Ovary (tissue), 9 donors: ENCODE data around the gene RGS16. TPM values are rescaled to one million over a fixed set of nuclear protein-coding genes. Genes with fewer than 3 reads are reported as not detected.

Experiments used
- DNase-seq, 5 donors: peaks; one replicate each; pipeline ENCODE4 v3.0.0-alpha.2; 2019 to 2020
- H3K27ac ChIP-seq, 2 donors: fragments of 200-600 bp; one replicate each; pipeline versions ENCODE4 v1.5.1 to v1.8.0; 2019 to 2022
- H3K27me3 ChIP-seq: fragments of 200-600 bp; one replicate; pipeline ENCODE4 v1.8.0; 2022
- H3K36me3 ChIP-seq: fragments of 200-600 bp; sonication (generic); one replicate; pipeline ENCODE4 v1.5.1; 2019
- H3K4me1 ChIP-seq: one replicate; pipeline ENCODE4 v1.8.1; 2013; ENCODE audit warnings: mild to moderate bottlenecking, moderate library complexity; ENCODE audit not compliant: insufficient read depth
- H3K4me3 ChIP-seq: fragments of 200-600 bp; sonication (generic); one replicate; pipeline ENCODE4 v1.5.1; 2017
- H3K9me3 ChIP-seq, 2 donors: fragments of 200-600 bp in 1 of 2; sonication (generic) in 1 of 2; one replicate each; pipeline versions ENCODE4 v1.5.1 to v1.8.1; 2013 to 2019; ENCODE audit warnings: mild to moderate bottlenecking in 1 of 2, moderate library complexity in 1 of 2
- CTCF ChIP-seq, 3 donors: fragments of 450-650 bp in 2 of 3; fragments of 200-600 bp in 1 of 3; IDR thresholded peaks; one replicate each; pipeline versions ENCODE4 v1.5.1 to v1.8.0; 2016 to 2022; ENCODE audit warnings: antibody characterized with exemption in 3 of 3, mild to moderate bottlenecking in 1 of 3
- EP300 ChIP-seq: sonication (generic); formaldehyde crosslinking; IDR thresholded peaks from one replicate; pipeline ENCODE4 v1.6.1; 2017; ENCODE audit warnings: antibody characterized with exemption
- POLR2A ChIP-seq: fragments of 450-650 bp; IDR thresholded peaks from one replicate; pipeline ENCODE4 v1.6.1; 2017; ENCODE audit warnings: antibody characterized with exemption, mild to moderate bottlenecking, moderate library complexity
- WGBS, 3 donors: extraction: QIAGEN DNeasy Blood & Tissue Kit in 1 of 3; methylation state at CpG; one replicate each; pipeline versions ENCODE4 v1.1.5 to v1.1.7; 2013 to 2017; 5-methylcytosine and 5-hydroxymethylcytosine counted together
- intact Hi-C, 4 donors: fragments of 100-400 bp; cut with DNase I; formaldehyde crosslinking; loops; one replicate each; pipeline versions ENCODE4 v1.11.0 to v1.15.1; 2022 to 2023
- polyA plus RNA-seq, 2 donors: library from polyadenylated mRNA; stranded (reverse); fragments of 200-250 nt in 1 of 2; fragments of 350-450 nt in 1 of 2; fragmentation: Illumina TruSeq in 1 of 2; extraction: RNeasy Lipid Tissue Mini Kit (QIAGEN cat#74804) in 1 of 2; gene quantifications; one replicate each; pipeline ENCODE4 v1.2.3, GENCODE V29; 2013 to 2014
- total RNA-seq, 7 donors: library from RNA; depleted of rRNA in 2 of 7; stranded (reverse); fragments of >200 nt in 2 of 7; fragmentation: NEBNext Ultra II Directional in 3 of 7; extraction: Animal tissue kit (Norgen Biotek cat#: 25700) in 3 of 7; gene quantifications; one replicate each; pipeline versions ENCODE4 v1.1.0 to v1.2.4, GENCODE V29; 2016 to 2023
- donor health status: DM: no; HTN: no; CAD: no; lungs with moderate emphysema.
- donor health status: DM: no; HTN: no; CAD: no.
- donor health status: Bipolar disorder and iron deficiency.
- donor health status: DM: yes; HTN: yes; CAD: no.
- donor health status: DM: no; HTN: no; CAD: no.
- donor health status: DM: yes; HTN: yes; CAD: no.

RGS16 gene
- total and polyA plus RNA-seq, 9 donors, result 1.1 to 7.4 (median 3.3) TPM

- no peaks in the 10 kb centered on the region for H3K4me1 ChIP-seq
- no peak overlapping the region for H3K27ac ChIP-seq
- TF ChIP-seq EP300 (no peak), POLR2A (no peak), CTCF (IDR thresholded peaks at IDR 0.05) (no peak)
- no peaks in the 10 kb centered on the region for H3K36me3 ChIP-seq
- H3K27me3 ChIP-seq, result no peaks in the 10 kb centered on the region
- 79 to 92% (median 86%) methylated on average over 3 of the region's 3 CpGs for WGBS, 3 donors
- intact Hi-C loops, result no loop called here
- H3K4me3 ChIP-seq, result no peak overlapping the region
- no peak for DNase-seq
- H3K9me3 ChIP-seq, result no peaks in the 10 kb centered on the region
These were observed 25.4 kb upstream of the RGS16 start for GRCh38 chr1:182629499-182630096.

GRCh38 chr1:182629080-182629479 is 24.9 kb upstream of the RGS16 start:
- WGBS, 3 donors, result 50 to 63% (median 62%) methylated on average over 2 of the region's 2 CpGs
- no peak overlapping the region for H3K4me3 ChIP-seq
- intact Hi-C loops, result no loop called here
- H3K36me3 ChIP-seq, result no peaks in the 10 kb centered on the region
- no peaks in the 10 kb centered on the region for H3K9me3 ChIP-seq
- no peak for DNase-seq
- TF ChIP-seq POLR2A (no peak), CTCF (IDR thresholded peaks at IDR 0.05) (no peak)
- H3K27me3 ChIP-seq, result no peaks in the 10 kb centered on the region
- H3K27ac ChIP-seq, result no peak overlapping the region
- H3K4me1 ChIP-seq, result no peaks in the 10 kb centered on the region

- TF ChIP-seq POLR2A (no peak), CTCF (IDR thresholded peaks at IDR 0.05) (no peak), EP300 (no peak)
- intact Hi-C loops, result no loop called here
- H3K36me3 ChIP-seq, result no peaks in the 10 kb centered on the region
- no peaks in the 10 kb centered on the region for H3K27me3 ChIP-seq
- no peak for DNase-seq
- H3K27ac ChIP-seq, result no peak overlapping the region
- H3K4me3 ChIP-seq, result no peak overlapping the region
- WGBS, 3 donors, result 41 to 100% (median 98%) methylated on average over 1 of the region's 1 CpG
- H3K4me1 ChIP-seq, result no peaks in the 10 kb centered on the region
- H3K9me3 ChIP-seq, result no peaks in the 10 kb centered on the region
These were observed 24.5 kb upstream of the RGS16 start for GRCh38 chr1:182628657-182629056.

DNA sequence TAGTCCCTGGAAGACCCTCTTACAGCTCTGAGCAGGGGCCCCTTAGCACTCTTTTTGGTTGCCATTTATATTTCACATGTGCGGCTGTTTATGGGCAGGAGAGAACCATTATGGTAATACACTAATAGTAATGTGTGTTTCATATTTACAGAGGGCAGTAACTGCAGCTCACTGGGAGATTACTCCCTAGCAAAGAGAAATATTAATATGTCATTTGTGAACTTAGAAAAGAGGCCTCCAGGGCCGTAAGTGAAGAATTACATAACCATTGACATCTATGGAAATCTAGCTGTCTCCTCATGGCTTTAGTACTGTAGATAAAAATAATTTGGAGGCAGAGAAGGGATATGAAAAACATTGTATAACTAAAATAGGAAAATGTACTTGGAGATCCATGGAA is 23.4 kb upstream of the RGS16 start:
- TF ChIP-seq EP300, result no peak
- no peak for TF ChIP-seq CTCF (IDR thresholded peaks at IDR 0.05)
- no peak for TF ChIP-seq POLR2A
- WGBS, 3 donors, result 71 to 80% (median 79%) methylated on average over 2 of the region's 2 CpGs
- Histone ChIP-seq H3K27ac (no peak overlapping the region), H3K27me3 (no peaks in the 10 kb centered on the region), H3K9me3 (no peaks in the 10 kb centered on the region), H3K4me3 (no peak overlapping the region), H3K4me1 (no peaks in the 10 kb centered on the region), H3K36me3 (no peaks in the 10 kb centered on the region)
- no peak for DNase-seq
- intact Hi-C loops, result no loop called here
